Peyer's patch (tissue), 4 donors: ENCODE results near the gene ZP2. TPM values are rescaled to one million over a fixed set of nuclear protein-coding genes. Genes with fewer than 3 reads are reported as not detected.

Experiments
- DNase-seq, 3 donors: peaks; one replicate each; pipeline ENCODE4 v3.0.0-alpha.2; 2017 to 2019
- H3K27ac ChIP-seq, 4 donors: fragments of 200-600 bp; sonication (generic); one replicate each; pipeline ENCODE4 v1.5.1; 2016 to 2019
- H3K27me3 ChIP-seq, 2 donors: fragments of 200-600 bp; sonication (generic); one replicate each; pipeline ENCODE4 v1.5.1; 2019
- H3K36me3 ChIP-seq, 3 donors: fragments of 200-600 bp; sonication (generic); one replicate each; pipeline ENCODE4 v1.5.1; 2016 to 2019
- H3K4me1 ChIP-seq, 4 donors: fragments of 200-600 bp; sonication (generic); one replicate each; pipeline ENCODE4 v1.5.1; 2016 to 2019
- H3K4me3 ChIP-seq, 4 donors: fragments of 200-600 bp; sonication (generic); 1 replicate in 3 of 4; 2 replicates in 1 of 4; pipeline ENCODE4 v1.5.1; 2016 to 2019; ENCODE audit warnings: mild to moderate bottlenecking in 1 of 4
- H3K9me3 ChIP-seq, 4 donors: fragments of 200-600 bp; sonication (generic); one replicate each; pipeline ENCODE4 v1.5.1; 2016 to 2019; ENCODE audit warnings: mild to moderate bottlenecking in 1 of 4
- CTCF ChIP-seq, 6 experiments: fragments of 450-650 bp in 4 of 6; fragments of 200-600 bp in 2 of 6; sonication (generic) in 1 of 6; IDR thresholded peaks; one replicate each; pipeline ENCODE4 v1.5.1; 2017 to 2019; ENCODE audit warnings: antibody characterized with exemption in 6 of 6, mild to moderate bottlenecking in 3 of 6, moderate library complexity in 1 of 6
- POLR2A ChIP-seq, 2 donors: fragments of 450-650 bp; IDR thresholded peaks; one replicate each; pipeline ENCODE4 v1.5.1; 2017; ENCODE audit warnings: antibody characterized with exemption in 2 of 2, mild to moderate bottlenecking in 2 of 2, moderate library complexity in 2 of 2
- total RNA-seq, 4 donors: library from RNA; depleted of rRNA; stranded (reverse); fragments of >200 nt; gene quantifications; one replicate each; pipeline ENCODE4 v1.1.0, GENCODE V29; 2016

The ZP2 gene
- total RNA-seq, 4 donors from 2014 or later: 0.54 to 2.3 TPM; not detected in 2

DNA sequence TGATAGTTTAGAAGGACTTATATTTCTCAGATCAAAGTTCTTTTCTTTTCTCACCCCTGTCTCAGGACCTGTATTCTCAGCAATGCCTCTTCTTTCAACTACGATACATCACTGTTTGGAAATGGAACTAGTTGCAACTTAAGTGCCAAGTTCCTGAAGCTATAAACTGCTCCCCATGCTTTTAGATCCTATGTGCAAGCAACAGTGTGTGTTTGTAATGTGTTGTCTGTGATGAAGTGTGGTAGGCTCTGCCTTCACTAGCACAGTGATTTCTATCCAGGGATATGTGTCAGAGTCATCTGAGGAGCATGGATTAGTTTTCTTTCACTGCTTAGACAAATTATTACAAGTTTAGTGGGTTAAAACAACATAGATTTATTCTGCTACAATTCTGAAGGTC, 18.4 kb downstream of the ZP2 start:
- no peak overlapping the region for H3K27ac ChIP-seq
- H3K4me3 ChIP-seq: no peak overlapping the region
- H3K9me3 ChIP-seq: no peaks in the 10 kb centered on the region
- TF ChIP-seq POLR2A (IDR thresholded peaks at IDR 0.05) (no peak), CTCF (IDR thresholded peaks at IDR 0.05) (no peak)
- peaks cover 0 to 5% (median 0%) of the 10 kb centered on the region in 4 donors for H3K4me1 ChIP-seq
- no peaks in the 10 kb centered on the region for H3K36me3 ChIP-seq
- H3K27me3 ChIP-seq: no peaks in the 10 kb centered on the region
- DNase-seq: no peak

- H3K27ac ChIP-seq: no peak overlapping the region
- TF ChIP-seq POLR2A (IDR thresholded peaks at IDR 0.05): no peak
- TF ChIP-seq CTCF (IDR thresholded peaks at IDR 0.05): no peak
Measured at GRCh38 chr16:21190599-21190998, 20.8 kb downstream of the ZP2 start.

GRCh38 chr16:21190013-21190412, 21.4 kb downstream of the ZP2 start:
- H3K4me3 ChIP-seq: no peak overlapping the region
- H3K9me3 ChIP-seq: no peaks in the 10 kb centered on the region
- no peak overlapping the region for H3K27ac ChIP-seq
- no peaks in the 10 kb centered on the region for H3K27me3 ChIP-seq
- H3K4me1 ChIP-seq: peaks cover 0 to 5% (median 0%) of the 10 kb centered on the region in 4 donors
- no peaks in the 10 kb centered on the region for H3K36me3 ChIP-seq
- TF ChIP-seq CTCF (IDR thresholded peaks at IDR 0.05) (no peak), POLR2A (IDR thresholded peaks at IDR 0.05) (no peak)
- DNase-seq: no peak

More at GRCh38 chr16:21190599-21190998, 20.8 kb downstream of the ZP2 start:
- Histone ChIP-seq H3K4me1 (peaks cover 0 to 5% (median 0%) of the 10 kb centered on the region in 4 donors), H3K4me3 (no peak overlapping the region), H3K36me3 (no peaks in the 10 kb centered on the region), H3K9me3 (no peaks in the 10 kb centered on the region), H3K27me3 (no peaks in the 10 kb centered on the region)
- DNase-seq: no peak

DNA sequence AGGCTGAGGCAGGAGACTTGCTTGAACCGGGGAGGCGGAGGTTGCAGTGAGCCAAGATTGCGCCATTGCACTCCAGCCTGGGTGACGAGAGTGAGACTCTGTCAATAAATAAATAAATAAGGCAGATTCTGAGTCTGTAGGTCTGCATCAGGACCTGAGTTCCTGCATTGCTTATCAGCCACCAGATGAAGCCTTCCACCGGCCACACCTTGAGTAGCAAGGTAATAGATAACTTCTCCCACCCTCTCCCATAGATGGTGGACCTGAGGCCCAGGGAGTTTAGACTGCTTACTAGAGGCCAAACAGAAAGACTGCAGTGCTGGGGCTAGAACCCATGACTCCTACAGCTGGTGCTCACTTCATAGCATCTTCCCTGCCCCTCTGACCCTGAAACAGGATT, 22.1 kb downstream of the ZP2 start:
- Histone ChIP-seq H3K4me3 (no peak overlapping the region), H3K36me3 (no peaks in the 10 kb centered on the region), H3K27ac (no peak overlapping the region), H3K27me3 (no peaks in the 10 kb centered on the region), H3K4me1 (peaks cover 0 to 5% (median 0%) of the 10 kb centered on the region in 4 donors), H3K9me3 (no peaks in the 10 kb centered on the region)
- TF ChIP-seq POLR2A (IDR thresholded peaks at IDR 0.05): no peak
- TF ChIP-seq CTCF (IDR thresholded peaks at IDR 0.05): peak in 1 of 6 experiments; percentile 9
- peak in 1 of 3 donors; percentile 53 for DNase-seq

DNA sequence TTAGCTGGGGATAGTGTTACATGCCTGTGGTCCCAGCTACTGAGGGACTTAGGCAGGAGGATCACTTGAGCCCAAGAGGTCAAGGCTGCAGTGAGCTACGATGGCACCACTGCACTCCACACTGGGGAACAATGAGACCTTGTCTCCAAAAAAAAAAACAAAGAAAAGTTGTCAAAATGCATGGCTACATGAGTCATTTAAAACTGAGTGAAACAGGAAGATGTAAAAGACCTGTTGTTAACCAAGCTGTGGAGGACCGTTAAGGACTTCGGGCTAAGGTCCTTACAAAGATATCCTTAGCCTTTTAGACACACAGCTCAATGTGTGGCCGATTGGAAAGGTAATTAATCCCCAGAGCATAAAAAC, 25.1 kb downstream of the ZP2 start:
- no peaks in the 10 kb centered on the region for H3K27me3 ChIP-seq
- no peak for TF ChIP-seq CTCF (IDR thresholded peaks at IDR 0.05)
- TF ChIP-seq POLR2A (IDR thresholded peaks at IDR 0.05): no peak
- peaks cover 0 to 5% (median 0%) of the 10 kb centered on the region in 4 donors for H3K4me1 ChIP-seq
- H3K27ac ChIP-seq: no peak overlapping the region
- H3K9me3 ChIP-seq: no peaks in the 10 kb centered on the region
- no peak overlapping the region for H3K4me3 ChIP-seq
- no peak for DNase-seq
- peaks cover 0 to 13% (median 0%) of the 10 kb centered on the region in 3 donors for H3K36me3 ChIP-seq
